GM04503 (cell line): ENCODE results near the gene NIPBL.
"Not testable (repeated sequence)": the region's sequence is repeated elsewhere in the genome, so short reads cannot be mapped to it uniquely, and the experiment has no call there.

Experiments
- DNase-seq: peaks from one replicate; pipeline ENCODE4 v3.0.0-alpha.2; 2012; ENCODE audit warnings: low read depth

Gene NIPBL

DNA sequence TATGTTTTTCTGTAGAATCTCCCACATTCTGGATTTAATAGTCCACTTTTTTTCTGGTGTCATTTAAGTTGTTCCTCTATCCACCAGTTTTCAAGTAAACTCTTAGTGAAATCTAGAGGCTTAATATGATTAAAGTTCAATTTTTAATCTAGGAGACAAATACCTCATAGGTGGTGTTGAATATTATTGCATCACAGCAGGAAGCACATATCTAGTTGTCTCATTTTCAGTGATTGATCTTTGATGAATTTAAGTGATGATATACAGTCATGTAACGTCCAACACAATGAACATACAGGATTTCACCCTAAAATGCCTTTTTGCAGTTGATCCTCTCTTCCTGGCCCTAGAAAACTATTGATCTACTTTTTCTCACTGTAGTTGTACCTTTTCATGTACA, 152.3 kb downstream of the NIPBL start:
- no peak for DNase-seq

DNA sequence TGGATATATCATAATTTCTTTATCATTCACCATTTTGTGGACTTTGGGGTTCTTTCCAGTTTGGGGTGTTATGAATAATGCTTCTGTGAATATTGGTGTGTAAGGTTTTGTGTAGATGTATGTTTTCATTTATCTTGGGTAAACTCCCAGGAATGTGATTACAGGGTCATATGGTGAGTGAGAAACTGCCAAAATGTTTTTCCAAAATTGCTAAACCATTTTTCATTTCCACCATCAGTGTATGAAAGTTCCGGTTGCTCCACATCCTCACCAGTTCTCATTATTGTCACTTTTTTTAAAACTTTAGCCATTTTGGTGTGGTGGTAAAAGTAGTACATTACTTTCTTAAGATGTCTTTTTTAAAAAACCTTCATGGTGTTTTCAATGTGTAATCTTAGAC, 152.9 kb downstream of the NIPBL start:
- no peak for DNase-seq

DNA sequence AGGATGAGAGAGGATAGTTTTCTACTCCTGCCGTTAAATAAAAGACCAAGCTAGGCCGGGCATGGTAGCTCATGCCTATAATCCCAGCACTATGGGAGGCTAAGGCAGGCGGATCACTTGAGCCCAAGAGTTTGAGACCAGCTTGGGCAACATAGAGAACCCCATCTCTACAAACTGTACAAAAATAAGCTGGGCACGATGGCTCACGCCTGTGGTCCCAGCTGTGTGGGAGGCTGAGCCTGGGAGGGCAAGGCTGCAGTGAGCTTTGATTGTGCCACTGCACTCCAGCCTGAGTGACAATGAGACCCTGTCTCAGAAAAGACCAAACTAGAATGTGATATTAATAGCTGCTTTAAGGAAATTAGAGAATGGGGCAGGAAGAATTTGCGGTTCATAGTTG, 158.4 kb downstream of the NIPBL start:
- no peak for DNase-seq

DNA sequence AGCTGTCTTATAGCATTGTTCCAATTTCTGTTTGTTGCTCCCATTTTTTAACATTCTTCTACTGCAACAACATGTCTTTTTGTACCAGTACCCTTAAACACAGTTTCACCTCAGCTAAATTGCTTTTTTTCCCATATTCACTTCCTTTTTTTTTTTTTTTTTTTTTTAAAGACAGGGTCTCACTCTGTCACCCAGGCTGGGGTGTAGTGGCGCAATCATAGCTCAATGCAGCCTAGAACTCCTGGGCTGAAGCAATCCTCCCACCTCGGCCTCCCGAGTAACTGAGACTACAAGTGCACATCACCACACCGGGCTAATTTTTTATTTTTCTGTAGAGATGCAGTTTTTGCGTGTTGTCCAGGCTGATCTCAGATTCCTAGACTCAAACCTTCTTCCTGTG, 161.3 kb downstream of the NIPBL start:
- no peak for DNase-seq

DNA sequence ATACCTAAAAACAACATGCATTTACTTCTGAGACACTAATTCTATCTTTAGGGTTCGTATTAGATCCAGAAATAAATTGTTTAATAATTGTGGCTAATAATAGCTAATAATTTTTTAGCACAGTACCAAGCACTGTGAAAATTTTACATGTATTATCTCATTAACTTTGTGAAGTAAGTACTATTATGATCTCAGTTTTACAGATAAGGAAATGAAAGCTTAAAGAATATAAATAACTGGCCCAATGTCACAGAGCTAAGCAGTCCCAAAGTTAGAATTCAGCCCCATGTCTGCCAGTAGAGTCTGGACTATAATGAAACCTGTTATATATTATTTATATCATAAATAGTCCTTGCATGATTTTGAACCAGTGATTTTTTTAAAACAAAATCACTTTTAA, 163.3 kb downstream of the NIPBL start:
- DNase-seq: no peak

DNA sequence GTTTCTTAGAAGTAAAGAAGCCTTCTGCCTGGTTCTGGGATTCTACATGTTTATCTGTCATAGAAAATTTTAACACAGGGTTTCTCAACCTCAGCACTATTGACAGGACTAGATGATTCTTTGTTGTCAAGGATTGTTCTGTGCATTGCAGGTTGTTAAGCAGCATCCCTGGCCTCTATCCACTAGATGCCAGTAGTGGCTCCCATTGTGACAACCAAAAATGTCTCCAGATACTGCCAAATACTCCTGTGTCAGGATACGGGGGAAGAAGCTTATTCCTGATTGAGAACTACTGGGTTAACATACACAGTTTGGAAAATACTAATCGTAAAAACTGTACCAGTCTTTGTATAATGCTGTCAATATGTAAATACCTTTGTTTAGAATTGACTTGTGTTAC, 167.1 kb downstream of the NIPBL start:
- no peak for DNase-seq

DNA sequence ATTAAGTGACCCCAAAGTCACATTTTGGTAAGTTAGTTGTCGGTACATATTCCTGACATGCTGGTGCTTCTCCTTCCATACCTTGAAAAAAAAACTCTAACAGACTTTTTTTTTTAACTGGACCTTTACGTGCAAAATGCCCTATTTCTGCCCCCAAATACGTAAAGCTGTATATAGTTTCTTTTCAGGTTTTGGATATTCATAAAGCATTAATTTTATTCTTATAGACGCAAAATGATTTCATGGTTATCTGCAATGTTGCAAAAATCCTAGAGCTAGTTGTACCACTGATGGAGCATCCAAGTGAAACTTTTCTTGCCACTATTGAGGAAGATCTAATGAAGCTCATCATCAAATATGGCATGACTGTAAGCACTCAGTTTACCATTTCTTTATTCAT, 167.6 kb downstream of the NIPBL start:
- DNase-seq: no peak

DNA sequence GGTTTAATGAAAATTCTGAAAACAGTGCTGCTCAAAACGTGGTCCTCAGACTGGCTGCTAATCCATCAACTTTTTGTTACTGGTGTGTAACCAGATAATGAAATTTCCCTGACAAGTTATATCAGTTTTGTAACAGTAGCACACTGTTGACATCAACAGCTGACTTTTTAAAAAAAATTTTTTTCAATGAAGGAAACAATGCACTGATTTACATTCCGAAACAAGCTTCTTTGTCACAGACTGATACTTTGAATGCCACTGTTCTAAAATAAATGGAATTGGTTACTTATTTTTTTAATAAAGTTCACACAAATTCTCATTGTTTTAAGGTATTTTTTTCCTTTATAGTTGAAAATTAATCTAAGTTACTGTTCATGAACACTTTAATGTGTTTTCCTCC, 169.1 kb downstream of the NIPBL start:
- DNase-seq: no peak

DNA sequence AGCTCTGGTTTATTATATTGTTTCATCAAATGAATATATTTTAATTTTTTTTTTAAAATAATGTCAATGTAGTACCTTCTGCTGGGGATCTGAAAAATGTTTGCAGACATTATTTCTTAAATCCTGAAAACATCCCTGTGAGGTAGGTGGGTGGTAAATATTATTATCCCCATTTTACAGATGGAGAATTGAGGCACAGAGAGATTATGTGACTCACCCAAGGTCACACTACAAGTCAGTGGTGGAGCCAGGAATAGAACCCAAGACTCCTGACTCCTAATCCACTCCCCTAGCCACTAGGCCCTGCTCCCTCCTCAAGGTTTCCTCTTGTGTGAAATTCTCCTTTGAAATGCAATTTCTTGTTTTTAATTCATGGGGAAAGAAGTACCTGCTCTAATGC, 171.4 kb downstream of the NIPBL start:
- DNase-seq: no peak

DNA sequence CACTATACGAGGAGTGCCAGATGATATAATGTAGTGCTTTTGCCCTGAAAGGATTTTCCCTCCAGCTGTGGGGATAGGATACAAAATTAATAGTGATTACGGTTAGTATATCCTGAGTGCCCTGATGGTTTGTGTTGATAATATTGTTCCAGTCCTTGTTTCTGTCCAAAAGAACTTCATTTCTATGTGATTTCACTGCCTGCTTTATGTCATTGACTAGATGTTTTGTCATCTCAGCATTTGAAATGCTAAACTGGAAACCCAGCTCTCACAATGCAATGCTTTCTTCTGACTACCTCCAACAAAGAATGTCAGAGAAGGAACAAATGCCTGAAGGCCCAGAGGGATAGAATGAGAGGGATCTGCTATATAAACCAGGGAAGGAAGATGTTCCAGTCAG, 177.8 kb downstream of the NIPBL start:
- no peak for DNase-seq

DNA sequence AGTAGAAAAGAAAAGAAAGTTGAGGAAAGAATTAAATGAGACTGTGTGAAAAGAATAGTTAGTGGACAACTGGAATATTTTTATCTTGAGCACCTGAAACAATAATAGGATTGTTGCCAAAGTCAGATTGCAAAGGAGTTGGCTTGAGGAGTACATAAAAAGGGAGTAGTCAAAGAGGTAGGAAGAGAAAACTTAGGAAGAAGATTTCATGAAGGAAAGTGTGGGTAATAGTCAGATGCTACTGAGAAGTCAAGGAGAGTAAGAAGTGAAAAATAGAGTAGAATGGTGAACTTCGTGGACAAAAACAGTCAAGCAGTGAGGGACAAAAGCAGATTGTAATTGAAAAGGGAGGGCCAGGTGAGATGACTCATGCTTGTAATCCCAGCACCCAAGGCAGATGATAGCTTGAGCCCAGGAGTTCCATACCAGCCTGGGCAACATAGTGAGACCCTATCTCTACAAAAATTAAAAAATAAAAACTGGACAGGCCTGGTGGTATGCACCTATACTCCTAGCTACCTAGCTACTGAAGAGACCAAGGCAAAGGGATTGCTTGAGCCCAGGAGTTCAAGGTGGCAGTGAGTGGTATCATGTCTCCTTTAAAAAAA, 178.9 kb downstream of the NIPBL start:
- no peak for DNase-seq

DNA sequence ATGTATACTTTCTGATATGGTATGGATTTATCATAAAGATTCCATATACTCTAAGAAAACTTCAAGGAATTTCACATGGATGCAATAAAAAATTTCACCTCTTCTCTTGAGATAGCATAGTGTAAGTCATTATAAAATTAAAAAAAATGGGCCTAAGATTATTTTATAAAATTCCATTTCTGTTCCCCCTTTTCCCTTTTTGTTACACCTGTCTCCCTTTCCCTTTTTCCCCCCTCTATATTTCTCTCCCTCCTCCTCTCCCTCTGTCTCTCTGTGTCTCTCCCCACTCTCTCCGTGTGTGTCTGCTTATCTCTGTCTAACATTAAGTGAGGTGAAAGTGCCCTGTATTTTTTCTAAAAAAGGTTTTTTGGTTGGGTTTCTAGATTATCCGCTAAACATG, 180.2 kb downstream of the NIPBL start:
- DNase-seq: no peak

DNA sequence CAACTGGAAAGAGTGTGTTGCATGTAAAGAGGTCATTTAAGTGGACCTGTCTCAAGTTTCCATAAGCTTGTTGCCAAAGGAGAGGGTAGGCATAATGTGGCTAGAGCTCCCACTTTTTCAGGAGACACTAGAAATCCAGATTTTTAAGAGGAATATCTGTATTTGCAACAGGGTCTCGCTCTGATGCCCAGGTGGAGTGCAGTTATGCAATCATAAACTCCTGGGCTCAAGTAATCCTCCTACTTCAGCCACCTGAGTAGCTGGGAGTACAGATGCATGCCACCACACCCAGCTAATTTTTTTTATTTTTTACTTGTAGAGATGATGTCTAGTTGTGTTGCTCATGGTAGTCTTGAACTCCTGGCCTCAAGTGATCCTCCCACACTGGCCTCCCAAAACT, 183.5 kb downstream of the NIPBL start:
- no peak for DNase-seq

DNA sequence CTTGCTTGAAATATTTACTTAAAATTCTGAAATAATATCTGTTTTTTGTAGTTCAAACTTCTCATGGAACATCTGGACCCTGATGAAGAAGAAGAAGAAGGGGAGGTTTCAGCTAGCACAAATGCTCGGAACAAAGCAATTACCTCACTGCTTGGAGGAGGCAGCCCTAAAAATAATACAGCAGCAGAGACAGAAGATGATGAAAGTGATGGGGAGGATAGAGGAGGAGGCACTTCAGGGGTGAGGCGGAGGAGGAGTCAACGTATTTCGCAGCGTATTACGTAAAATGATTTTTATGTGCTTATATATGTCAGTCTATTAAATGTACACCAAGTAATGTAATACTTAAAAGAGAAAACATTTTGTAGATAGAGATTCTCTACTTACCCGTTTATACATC, 187.2 kb downstream of the NIPBL start:
- no peak for DNase-seq

DNA sequence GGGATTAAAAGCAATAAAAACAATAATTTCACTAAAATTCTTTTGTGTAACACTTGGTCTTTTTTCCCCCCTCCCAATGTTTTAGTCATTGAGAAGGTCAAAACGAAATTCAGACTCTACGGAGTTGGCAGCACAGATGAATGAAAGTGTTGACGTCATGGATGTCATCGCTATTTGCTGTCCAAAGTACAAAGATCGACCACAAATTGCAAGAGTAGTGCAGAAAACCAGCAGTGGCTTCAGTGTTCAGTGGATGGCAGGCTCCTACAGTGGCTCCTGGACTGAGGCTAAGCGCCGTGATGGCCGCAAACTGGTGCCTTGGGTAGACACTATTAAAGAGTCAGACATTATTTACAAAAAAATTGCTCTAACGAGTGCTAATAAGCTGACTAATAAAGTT, 187.9 kb downstream of the NIPBL start:
- no peak for DNase-seq

DNA sequence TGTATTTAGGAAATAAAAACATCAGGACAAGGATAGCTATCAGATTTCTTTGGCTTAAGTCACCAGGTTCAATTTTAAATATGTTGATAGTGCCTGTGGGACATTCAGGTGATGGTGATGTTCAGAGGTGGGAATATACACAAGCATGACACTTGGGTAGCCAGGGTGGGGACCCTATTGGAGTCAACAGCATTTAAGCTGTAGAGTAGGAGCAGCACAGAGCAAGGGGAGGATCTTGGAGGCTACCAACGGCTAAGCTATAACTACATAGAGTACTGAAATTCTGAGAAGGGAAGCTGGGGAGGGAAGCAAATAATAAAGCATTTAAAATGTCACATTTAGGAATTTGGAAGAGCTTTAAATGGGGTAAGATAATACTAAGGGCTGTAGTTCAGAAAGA, 194.9 kb downstream of the NIPBL start:
- DNase-seq: no peak

DNA sequence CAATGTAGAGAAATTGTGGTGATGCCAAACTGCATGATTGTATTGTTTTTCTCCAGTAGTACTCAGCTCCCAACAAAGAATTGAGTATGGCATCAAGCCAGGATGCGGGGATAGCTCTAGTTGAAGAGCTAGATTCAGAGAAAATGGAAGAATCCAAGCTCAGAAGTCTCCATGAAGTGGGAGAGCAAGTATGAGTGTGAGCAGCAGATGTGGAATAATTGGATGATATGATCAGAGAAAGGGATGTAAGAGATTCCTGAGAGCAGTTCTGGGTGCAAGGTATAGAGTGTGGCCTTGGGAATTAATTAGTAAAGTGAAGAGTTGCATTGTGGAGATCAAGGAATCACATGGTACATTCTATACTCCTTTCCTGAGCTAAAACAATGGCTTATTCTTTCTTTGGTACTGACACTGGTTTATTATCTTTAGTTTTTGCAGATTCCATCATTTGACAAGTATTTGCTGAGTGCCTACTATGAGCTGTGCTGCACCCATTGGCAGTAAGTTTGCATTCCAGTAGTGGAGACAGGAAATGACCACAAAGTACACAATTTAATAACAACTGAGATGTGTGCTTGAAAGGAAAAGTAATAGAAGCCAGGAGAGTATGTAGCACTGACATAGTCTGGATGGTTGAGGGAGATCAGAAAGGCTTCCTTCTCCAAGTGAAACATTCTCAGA, 195.5 kb downstream of the NIPBL start:
- DNase-seq: peak; percentile 89

DNA sequence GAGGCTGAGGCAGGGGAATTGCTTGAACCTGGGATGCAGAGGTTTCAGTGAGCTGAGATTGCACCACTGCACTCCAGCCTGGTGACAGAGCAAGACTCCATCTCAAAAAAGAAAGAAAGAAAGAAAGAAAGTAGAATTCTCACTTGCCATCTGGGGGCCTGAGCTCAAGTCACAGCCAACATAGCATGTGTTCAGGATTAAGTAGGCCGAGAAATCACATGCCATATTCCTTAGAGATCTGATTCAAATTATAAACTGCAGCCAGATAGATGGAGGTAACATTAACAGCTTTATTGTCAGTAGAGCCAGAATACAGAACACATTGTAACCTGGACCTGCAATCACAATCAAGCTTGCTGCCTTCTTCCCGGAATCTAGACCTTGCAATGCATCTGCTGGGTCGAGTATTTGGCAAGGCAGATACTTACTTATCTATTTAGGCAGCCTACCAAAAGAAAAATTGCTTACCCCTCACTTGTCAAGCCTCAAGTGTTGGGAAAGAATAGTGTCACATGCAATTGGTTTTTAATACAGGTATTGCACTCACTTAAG, 198.9 kb downstream of the NIPBL start:
- no peak for DNase-seq

DNA sequence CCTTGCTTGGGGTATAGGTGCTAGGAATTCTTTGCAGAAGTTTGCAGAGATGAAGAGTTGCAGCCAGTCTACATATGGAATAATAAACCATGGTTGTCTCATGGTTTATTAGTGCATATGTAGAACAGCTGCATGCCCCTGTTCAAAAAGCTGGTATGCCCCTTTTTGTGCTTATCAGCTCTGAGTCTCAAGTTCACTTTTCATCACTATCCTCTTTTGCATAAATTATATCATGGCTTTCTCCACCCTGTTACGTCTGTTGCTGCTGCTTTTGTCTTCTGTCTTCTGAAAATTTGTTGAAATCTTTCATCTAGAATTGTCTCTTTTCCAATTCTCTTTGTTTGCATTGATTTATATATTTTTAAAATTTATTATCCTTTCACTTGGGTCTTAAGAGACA, 200.6 kb downstream of the NIPBL start:
- no peak for DNase-seq

DNA sequence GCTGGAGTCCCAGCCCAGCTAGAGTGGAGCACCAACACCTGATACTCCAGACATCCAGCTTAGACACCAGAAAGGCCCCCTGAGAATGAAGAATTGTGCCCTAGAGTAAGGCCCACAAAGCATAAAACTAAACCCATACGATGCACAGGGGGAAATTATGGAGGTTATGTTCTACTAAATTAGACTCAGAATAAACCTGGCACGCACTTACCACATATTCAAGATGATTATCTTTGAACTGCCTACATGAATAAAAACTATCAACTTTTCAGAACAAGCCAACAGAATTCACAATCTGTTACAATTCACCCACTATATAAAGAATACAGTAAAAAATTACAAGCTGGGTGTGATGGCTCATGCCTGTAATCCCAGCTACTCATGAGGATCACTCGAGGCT, 204.1 kb downstream of the NIPBL start:
- DNase-seq: no peak

DNA sequence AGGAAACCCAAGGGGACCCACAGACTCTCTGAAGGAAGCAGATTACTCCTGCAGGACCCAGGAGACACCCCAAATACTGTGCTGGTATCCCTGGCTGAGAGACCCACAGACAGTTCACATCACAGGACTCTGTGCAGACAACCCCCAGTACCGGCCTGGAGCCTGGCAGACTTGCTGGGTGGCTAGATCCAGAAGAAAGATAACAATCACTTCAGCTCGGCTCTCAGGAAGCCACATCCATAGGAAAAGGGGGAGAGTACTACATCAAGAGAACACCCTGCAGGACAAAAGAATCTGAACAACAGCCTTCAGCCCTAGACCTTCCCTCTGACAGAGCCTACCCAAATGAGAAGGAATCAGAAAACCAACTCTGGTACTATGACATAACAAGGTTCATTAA, 206.4 kb downstream of the NIPBL start:
- not testable (repeated sequence) for DNase-seq

DNA sequence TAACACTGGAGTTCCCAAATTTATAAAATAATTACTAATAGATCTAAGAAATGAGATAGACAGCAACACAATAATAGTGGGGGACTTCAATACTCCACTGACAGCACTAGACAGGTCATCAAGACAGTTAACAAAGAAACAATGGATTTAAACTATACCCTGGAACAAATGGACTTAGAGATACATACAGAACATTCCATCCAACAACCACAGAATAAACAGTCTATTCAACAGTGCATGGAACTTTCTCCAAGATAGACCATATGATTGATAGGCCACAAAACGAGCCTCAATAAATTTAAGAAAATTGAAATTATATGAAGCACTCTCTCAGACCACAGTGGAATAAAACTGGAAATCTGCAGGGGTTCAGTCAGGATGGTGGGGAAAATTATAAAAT, 209.5 kb downstream of the NIPBL start:
- DNase-seq: not testable (repeated sequence)

DNA sequence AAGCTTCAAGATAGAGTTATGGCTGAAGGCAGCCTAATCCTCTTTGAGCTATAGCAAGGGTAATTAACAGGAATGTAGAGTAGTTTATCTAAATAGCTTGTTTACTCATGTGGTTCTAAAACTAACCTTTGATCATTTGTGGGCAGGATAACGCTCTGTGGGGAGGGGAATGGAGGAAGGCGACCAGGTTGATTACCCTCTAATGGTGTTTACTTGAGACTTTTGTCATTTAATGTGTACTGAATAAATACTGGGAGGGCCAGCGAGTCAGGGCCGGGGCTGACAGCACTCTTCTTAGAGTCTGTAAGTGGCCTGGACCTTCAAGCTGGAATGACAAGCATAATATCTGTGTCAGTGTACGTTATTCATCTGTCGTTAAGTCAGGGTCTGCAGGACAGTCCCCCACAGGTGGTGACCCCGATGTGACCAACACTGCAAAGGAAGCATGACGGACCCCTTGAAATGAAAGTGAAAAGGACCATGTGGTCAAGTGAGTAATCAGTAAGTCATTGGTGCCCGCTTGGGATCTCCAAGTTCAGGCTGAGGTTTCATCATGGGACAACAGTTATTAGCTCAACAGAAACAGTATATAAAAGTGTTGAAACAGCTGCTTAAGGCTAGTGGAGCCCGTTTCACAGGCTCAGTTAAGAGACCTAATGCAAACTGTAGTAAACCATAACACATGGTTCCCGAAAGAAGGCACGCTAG, 210.1 kb downstream of the NIPBL start:
- no peak for DNase-seq
